OCI-LY1 (cell line): Measurements from ENCODE around the gene ADAMTSL1.

Experiments
- H2AFZ ChIP-seq: fragments of 200-600 bp; sonication (generic), shearing (Covaris generic); 2 replicates; pipeline ENCODE4 v1.6.0; 2014; ENCODE audit warnings: antibody characterized with exemption, mild to moderate bottlenecking, low read length
- H3F3A ChIP-seq: fragments of 200-600 bp; sonication (generic), shearing (Covaris generic); 2 replicates; pipeline ENCODE4 v1.6.0; 2014; ENCODE audit warnings: mild to moderate bottlenecking, antibody characterized with exemption, low read length, moderate library complexity; ENCODE audit not compliant: insufficient read depth
- H3K27ac ChIP-seq: fragments of 200-600 bp; sonication (generic); 2 replicates; pipeline ENCODE4 v1.5.1; 2014; ENCODE audit warnings: low read length, mixed run types, mild to moderate bottlenecking, low read depth; ENCODE audit not compliant: poor library complexity, severe bottlenecking
- H3K27me3 ChIP-seq: fragments of 200-600 bp; sonication (generic); 2 replicates; pipeline ENCODE4 v1.6.0; 2014; ENCODE audit warnings: antibody characterized with exemption, mild to moderate bottlenecking, low read length, moderate library complexity; ENCODE audit not compliant: insufficient read depth
- H3K36me3 ChIP-seq: fragments of 200-600 bp; sonication (generic); 2 replicates; pipeline ENCODE4 v1.6.1; 2014; ENCODE audit warnings: mild to moderate bottlenecking, antibody characterized with exemption, low read length, moderate library complexity, mixed read lengths; ENCODE audit not compliant: insufficient read depth
- H3K4me1 ChIP-seq: fragments of 200-600 bp; sonication (generic); 2 replicates; pipeline ENCODE4 v1.5.1; 2014; ENCODE audit warnings: mild to moderate bottlenecking, low read length, moderate library complexity; ENCODE audit not compliant: insufficient read depth, severe bottlenecking
- H3K4me2 ChIP-seq: fragments of 200-600 bp; sonication (generic), shearing (Covaris generic); 2 replicates; pipeline ENCODE4 v1.6.1; 2014; ENCODE audit warnings: low read length
- H3K4me3 ChIP-seq: fragments of 200-600 bp; sonication (generic); 2 replicates; pipeline ENCODE4 v1.5.1; 2014; ENCODE audit warnings: low read length, low read depth, mild to moderate bottlenecking, mixed read lengths; ENCODE audit not compliant: poor library complexity, severe bottlenecking
- H3K79me2 ChIP-seq: fragments of 200-600 bp; shearing (Covaris generic); 2 replicates; pipeline ENCODE4 v1.6.1; 2016; ENCODE audit warnings: mixed run types, low read length, mixed read lengths; ENCODE audit not compliant: insufficient read depth
- H3K9ac ChIP-seq: fragments of 200-600 bp; sonication (generic), shearing (Covaris generic); 2 replicates; pipeline ENCODE4 v1.6.1; 2014; ENCODE audit warnings: mild to moderate bottlenecking, low read length, mixed read lengths
- H3K9me2 ChIP-seq: fragments of 200-600 bp; sonication (generic), shearing (Covaris generic); 2 replicates; pipeline ENCODE4 v1.6.1; 2014; ENCODE audit warnings: low read depth, mild to moderate bottlenecking, low read length, mixed read lengths
- H3K9me3 ChIP-seq: fragments of 200-600 bp; shearing (Covaris generic); 2 replicates; pipeline ENCODE4 v1.6.1; 2014; ENCODE audit warnings: low read length, mixed read lengths
- H4K20me1 ChIP-seq: fragments of 200-600 bp; sonication (generic), shearing (Covaris generic); 2 replicates; pipeline ENCODE4 v1.6.0; 2016; ENCODE audit warnings: mild to moderate bottlenecking, low read length; ENCODE audit not compliant: insufficient read depth
- CTCF ChIP-seq: fragments of 200-600 bp; sonication (generic), shearing (Covaris generic); IDR thresholded peaks from 2 replicates; pipeline ENCODE4 v1.5.1; 2017; ENCODE audit warnings: mild to moderate bottlenecking, antibody characterized with exemption, low read length, moderate library complexity, mixed read lengths
- EZH2 ChIP-seq: fragments of 200-600 bp; sonication (generic), shearing (Covaris generic); IDR thresholded peaks from 2 replicates; pipeline ENCODE4 v1.8.0; 2017; ENCODE audit warnings: borderline replicate concordance, mixed run types, mild to moderate bottlenecking, antibody characterized with exemption, low read length, moderate library complexity, mixed read lengths

Gene ADAMTSL1

DNA sequence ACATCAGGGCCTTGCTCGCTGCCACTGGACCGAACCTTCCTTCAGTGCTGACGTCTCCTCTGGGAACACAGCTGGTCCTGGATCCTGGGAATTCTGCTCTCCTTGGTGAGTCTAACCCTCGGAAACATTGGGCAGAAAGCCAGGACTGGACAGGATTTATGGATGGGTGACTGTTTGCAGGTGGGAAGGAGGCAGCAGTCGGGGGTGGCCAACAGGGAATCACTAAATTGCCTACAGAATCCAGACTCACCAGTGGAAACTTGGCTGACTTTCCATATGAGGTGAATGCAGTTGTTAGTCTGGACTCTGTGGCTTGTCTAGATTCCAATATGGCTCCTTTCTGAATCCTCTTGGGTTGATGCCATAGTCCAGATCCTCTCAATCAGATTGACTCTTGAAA, 355.9 kb downstream of the ADAMTSL1 start:
- no peaks in the 10 kb centered on the region for H3K36me3 ChIP-seq
- no peaks in the 10 kb centered on the region for H3K9me2 ChIP-seq
- no peaks in the 10 kb centered on the region for H3F3A ChIP-seq
- H3K4me3 ChIP-seq = no peak overlapping the region
- no peak overlapping the region for H3K9ac ChIP-seq
- H3K79me2 ChIP-seq = no peaks in the 10 kb centered on the region
- TF ChIP-seq CTCF = no peak
- no peaks in the 10 kb centered on the region for H3K4me1 ChIP-seq
- no peaks in the 10 kb centered on the region for H4K20me1 ChIP-seq
- no peaks in the 10 kb centered on the region for H3K9me3 ChIP-seq
- no peak overlapping the region for H2AFZ ChIP-seq
- H3K27me3 ChIP-seq = no peaks in the 10 kb centered on the region
- H3K27ac ChIP-seq = no peak overlapping the region
- no peak overlapping the region for H3K4me2 ChIP-seq

- H4K20me1 ChIP-seq = no peaks in the 10 kb centered on the region
- no peak for TF ChIP-seq EZH2
- no peak for TF ChIP-seq CTCF
Observed at GRCh38 chr9:18834740-18835361, 360.9 kb downstream of the ADAMTSL1 start.

DNA sequence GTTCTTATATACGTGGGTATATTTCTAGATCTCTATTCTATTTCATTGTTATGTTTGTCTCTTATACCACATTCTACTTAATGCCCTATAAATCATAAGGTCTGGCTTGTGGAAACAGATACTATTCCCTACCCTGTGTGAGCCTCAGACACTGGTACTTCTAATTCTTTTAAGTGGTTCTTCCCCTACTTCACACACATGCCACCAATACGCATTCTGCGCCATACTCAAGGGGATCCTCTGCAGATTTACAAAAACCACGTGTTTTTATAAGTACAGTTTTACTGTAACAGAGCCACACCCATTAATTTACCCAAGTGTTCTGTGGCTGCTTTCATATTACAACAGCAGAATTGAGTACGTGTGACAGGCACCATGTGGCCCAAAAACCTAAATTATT, 363.4 kb downstream of the ADAMTSL1 start:
- H3K27me3 ChIP-seq = no peaks in the 10 kb centered on the region
- TF ChIP-seq EZH2 (no peak), CTCF (no peak)
- H3K4me2 ChIP-seq = no peak overlapping the region
- H3K9me3 ChIP-seq = no peaks in the 10 kb centered on the region
- no peak overlapping the region for H3K27ac ChIP-seq
- H3K4me3 ChIP-seq = no peak overlapping the region
- no peaks in the 10 kb centered on the region for H3K79me2 ChIP-seq
- no peaks in the 10 kb centered on the region for H3F3A ChIP-seq
- H3K36me3 ChIP-seq = no peaks in the 10 kb centered on the region
- H2AFZ ChIP-seq = no peak overlapping the region
- H4K20me1 ChIP-seq = no peaks in the 10 kb centered on the region
- H3K9ac ChIP-seq = no peak overlapping the region
- H3K9me2 ChIP-seq = no peaks in the 10 kb centered on the region
- no peaks in the 10 kb centered on the region for H3K4me1 ChIP-seq

More at GRCh38 chr9:18834740-18835361, 360.9 kb downstream of the ADAMTSL1 start:
- no peak overlapping the region for H3K4me3 ChIP-seq
- H3K79me2 ChIP-seq = no peaks in the 10 kb centered on the region
- no peak overlapping the region for H3K9ac ChIP-seq
- no peaks in the 10 kb centered on the region for H3F3A ChIP-seq
- no peaks in the 10 kb centered on the region for H3K9me3 ChIP-seq
- no peaks in the 10 kb centered on the region for H3K36me3 ChIP-seq
- H3K9me2 ChIP-seq = no peaks in the 10 kb centered on the region
- H3K27me3 ChIP-seq = no peaks in the 10 kb centered on the region
- no peak overlapping the region for H2AFZ ChIP-seq
- no peak overlapping the region for H3K4me2 ChIP-seq
- no peaks in the 10 kb centered on the region for H3K4me1 ChIP-seq
- H3K27ac ChIP-seq = no peak overlapping the region
